ENCODE data around the gene TNFRSF11A.

Gene TNFRSF11A

GRCh38 chr18:62386091-62386490 is 61.0 kb downstream of the TNFRSF11A start:
- no peak for DNase-seq

- no peak for DNase-seq
Observed at GRCh38 chr18:62386601-62387000, 61.5 kb downstream of the TNFRSF11A start.

DNA sequence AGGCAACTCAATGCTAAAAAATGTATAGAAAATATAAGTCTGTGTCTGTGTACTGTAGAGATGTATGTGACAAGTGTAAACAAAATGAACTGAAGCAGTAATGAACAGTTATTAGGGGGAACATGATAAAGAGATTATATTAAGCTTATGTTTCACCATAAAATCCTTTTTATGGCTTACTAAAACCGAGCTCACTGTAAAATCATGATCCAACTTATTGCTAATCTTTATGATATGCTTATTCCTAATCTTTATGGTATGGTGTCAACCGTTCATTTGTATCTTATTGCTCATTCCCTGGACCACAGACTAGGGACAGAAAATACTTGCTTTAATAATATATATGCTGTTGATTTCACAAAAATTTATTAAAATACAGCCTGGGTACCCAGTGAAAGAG is 62.1 kb downstream of the TNFRSF11A start:
- no peak for DNase-seq

DNA sequence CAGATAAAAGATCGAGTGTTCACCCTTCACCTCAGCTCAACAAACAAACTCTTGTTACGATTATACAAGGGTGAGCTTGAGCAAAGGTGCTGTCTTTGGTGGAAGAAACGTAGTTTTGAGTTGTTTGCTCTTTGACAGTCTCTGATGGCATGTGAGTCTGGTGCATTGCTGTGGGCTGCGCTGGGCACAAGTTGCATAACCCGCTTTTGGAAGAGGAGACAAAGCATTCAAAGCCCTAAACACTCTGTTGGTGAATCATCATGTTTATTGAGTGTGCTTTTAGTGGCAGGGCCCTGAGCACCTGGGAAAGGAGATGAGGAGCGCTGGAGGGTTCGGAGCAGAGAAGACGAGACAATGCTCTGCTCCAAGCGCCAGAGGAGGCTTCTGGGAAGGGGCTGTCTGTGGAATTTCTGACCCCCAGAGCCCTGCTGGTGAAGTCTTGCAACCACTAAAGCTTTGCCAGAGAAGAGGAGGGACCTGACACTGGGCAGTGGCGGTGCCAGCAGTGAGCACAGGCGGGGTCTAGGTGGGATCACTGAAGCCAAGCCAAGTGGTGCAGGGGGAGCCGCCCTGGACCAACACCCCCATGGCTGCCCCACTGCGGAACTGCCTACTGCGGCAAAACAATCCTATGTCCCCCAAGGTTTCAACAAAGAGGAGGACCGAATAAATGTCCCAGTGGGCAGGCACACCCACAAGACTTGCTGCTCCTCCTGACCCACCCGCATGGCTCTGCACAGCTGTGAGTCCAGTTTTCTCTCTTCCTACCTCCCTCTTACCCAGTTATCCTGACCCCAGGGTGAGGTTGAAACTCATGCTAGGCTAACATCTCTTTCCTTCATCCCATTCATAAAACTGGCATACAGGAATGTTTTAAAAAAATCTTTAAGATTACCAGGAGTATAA is 64.0 kb downstream of the TNFRSF11A start:
- DNase-seq, result no peak

- DNase-seq, result no peak
Observed at GRCh38 chr18:62389761-62390481, 64.8 kb downstream of the TNFRSF11A start.

DNA sequence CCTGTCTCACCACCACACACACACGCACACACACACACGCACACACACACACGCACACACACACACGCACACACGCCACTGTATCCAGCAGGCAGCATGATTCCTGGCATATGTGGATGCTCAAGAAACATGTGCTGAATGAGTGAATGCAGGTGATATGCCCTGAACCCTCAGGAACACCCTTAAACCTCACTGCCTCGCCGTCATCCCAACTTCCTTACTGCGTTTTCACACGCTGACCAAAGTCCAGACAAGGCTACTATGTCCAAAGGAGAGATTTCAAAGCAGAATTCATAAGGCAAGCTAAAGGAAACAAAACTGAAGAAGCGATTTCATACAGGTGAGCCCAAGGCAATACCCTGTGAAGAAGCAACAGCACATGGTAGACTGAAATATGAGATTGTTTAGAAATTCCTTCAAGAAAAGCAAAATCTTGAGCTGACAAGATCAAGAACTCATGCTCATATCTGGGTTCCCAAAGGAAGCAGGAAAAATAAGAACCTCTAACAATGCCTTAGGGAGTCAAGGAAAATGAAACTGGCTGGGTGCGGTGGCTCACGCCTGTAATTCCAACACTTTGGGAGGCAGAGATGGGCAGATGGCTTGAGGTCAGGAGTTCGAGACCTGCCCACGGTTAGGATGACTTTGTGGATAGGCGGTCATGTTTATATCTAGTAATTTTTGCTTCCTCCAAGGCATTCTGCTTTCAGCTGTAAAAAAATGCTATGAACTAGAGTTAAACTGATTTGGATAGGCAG is 69.1 kb downstream of the TNFRSF11A start:
- DNase-seq, result no peak

GRCh38 chr18:62396381-62396780 is 71.3 kb downstream of the TNFRSF11A start:
- DNase-seq, result no peak

DNA sequence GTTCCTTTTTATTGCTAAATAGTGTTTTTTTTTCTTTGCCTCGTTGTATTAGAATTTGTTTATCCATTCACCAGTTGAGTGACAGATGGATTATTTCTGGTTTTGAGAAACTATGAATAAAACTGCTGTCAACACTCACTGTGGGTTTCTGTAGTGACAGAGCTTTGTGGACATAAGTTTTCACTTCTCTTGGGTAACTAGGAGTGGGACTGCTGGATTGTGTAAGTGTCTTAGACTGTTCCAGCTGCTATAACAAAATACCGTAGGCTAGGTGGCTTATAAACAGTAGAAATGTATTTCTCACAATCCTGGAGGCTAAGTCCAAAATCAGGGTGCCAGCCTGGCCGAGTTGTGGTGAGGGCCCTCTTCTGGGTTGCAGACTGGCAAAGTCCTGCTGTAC is 71.9 kb downstream of the TNFRSF11A start:
- no peak for DNase-seq

DNA sequence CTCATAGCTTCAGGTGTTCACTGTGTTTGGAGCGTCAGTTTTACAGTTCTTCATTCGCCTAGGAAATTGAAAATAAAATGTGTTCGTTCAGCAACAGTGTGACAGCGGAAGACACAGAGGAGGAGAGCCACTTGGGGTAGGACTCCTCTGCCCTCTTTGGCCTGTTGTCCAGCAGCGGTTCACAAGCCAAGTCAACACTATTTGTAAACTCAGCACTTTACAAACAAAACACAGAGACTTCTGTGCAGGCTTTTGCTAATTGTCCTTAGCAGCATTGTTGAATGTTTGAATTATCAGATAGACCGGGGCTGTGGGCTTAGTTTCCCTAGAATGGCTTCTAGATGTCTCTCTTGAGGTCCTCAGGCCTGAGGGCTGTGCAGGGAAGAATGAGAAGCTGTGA is 73.2 kb downstream of the TNFRSF11A start:
- no peak for DNase-seq

GRCh38 chr18:62399276-62399675 is 74.2 kb downstream of the TNFRSF11A start:
- no peak for DNase-seq

- no peak for DNase-seq
Observed at GRCh38 chr18:62399781-62400308, 74.7 kb downstream of the TNFRSF11A start.

- no peak for DNase-seq
Observed at GRCh38 chr18:62400916-62401315, 75.8 kb downstream of the TNFRSF11A start.

DNA sequence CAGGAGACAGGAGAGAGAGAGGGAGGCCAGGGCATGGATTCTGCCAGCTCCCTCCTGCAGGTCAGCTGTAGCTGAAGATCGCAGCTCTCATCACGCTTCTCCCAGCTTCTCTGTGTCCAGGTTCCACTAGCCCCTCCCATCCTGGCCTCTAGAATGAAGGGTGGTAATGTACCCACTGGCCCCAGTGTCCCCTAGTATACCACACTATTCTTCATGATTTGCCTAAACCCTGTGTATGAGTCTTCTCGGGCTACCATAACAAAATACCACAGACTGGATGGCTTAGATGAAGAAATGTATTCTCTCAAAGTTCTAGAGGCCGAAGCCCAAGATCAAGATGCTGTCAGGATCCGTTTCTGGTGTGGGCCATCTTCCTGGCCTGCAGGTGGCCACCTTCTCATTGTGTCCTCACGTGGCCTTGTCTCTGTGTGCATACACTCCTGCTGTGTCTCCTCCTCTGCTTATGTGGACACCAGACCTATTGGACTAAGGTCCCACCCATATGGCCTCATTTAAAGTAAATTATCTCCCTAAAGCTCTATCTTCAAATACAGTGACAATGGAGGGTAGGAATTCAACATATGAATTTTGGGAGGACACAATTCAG is 77.3 kb downstream of the TNFRSF11A start:
- no peak for DNase-seq

- DNase-seq, result no peak
Observed at GRCh38 chr18:62403120-62403519, 78.0 kb downstream of the TNFRSF11A start.

- no peak for DNase-seq
Observed at GRCh38 chr18:62404881-62405280, 79.8 kb downstream of the TNFRSF11A start.

DNA sequence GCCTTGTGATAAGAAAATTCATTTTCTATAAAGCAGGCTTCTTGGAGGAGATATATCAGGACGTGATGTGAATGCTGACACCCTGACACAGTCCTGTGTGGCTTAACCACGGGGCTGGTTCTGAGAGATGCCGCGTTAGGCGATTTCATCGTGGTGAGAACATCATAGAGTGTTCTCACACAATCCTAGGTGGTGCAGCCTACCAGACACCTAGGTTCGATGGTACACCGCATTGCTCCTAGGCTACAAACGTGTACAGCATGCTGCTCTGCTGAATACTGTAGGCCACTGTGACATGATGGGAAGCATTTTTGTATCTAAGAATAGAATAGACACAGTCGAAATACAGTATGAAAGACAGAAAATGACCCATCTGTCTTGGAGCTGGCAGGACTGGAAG is 82.5 kb downstream of the TNFRSF11A start:
- no peak for DNase-seq

DNA sequence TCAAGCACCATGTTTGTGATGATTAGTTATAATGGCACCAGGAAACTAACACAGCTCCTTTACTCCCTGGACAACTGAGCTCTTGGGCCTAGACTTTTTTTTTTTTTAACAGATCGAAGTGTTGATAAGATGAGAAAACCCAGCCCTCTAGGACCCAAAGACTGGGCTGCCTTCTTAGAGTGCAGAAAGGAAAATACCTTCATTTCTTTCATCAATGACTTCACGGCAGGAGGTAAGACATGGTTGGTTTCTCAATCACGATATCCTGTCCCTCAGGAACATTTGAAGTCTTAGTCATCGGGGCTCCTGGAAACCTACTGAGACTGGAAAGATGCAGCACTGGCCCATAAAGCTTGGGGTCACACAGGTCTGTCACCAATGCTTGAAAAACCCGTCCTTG is 84.7 kb downstream of the TNFRSF11A start:
- no peak for DNase-seq

- DNase-seq, result no peak
Observed at GRCh38 chr18:62412231-62412979, 87.3 kb downstream of the TNFRSF11A start.

- DNase-seq, result no peak
Observed at GRCh38 chr18:62413206-62413605, 88.1 kb downstream of the TNFRSF11A start.

DNA sequence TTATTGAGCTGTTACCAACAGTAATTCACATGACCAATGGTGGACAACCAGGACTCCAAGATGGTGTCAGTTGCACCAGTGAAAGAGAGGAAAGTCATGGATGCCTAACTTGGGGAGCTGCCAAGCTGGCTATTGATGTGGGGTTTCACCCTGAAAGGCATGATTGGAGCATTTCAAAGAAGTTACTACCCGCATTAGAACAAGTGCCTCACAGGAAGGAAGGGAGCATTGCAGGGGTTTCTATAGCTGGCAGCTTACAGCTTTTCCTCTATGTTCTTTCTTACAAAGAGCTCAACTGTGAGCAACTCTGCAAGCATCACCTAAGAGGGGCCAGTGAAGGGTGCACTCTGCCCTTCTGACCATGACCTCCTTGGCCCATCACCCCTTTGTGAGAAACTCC is 93.1 kb downstream of the TNFRSF11A start:
- DNase-seq, result no peak

- DNase-seq, result no peak
Observed at GRCh38 chr18:62420151-62420512, 95.0 kb downstream of the TNFRSF11A start.

Measured in activated CD8-positive, alpha-beta memory T cell treated with anti-CD3 and anti-CD28 coated beads, Interleukin-2, amount 50 U/mL, for 48 hours (primary cell).